ENCODE results near the gene EDNRB. TPM values are rescaled to one million over a fixed set of nuclear protein-coding genes. Genes with fewer than 3 reads are reported as not detected.

EDNRB gene
- total RNA-seq, 1 donor from 2014 or later, result 144 TPM

- DNase-seq (ENCODE audit: low spot score), result no peak
Observed at GRCh38 chr13:77846173-77846572, 72.5 kb downstream of the EDNRB start.

Other genes starting within 250 kb of the EDNRB start
- gene SLAIN1, start 221.1 kb downstream of the EDNRB start, total RNA-seq, result 1.9 TPM